HepG2 (cell line): ENCODE data around the gene EGFL8. TPM values are rescaled to one million over a fixed set of nuclear protein-coding genes. Genes with fewer than 3 reads are reported as not detected.

Experiments
- ATAC-seq: fragments of 200-7000 bp; cut with Tn5 transposase; 3 replicates; pipeline ENCODE4 v1.9.1; 2020; ENCODE audit warnings: mild to moderate bottlenecking, moderate library complexity
- BruUV-seq: library from RNA; stranded (reverse); fragments of 400-500 nt; replicated peaks from 2 replicates; lab custom pipeline; 2021; lab: Mats Ljungman, UMichigan
- CTCF ChIA-PET: fragments of 300-600 bp; formaldehyde crosslinking; extraction: SDS; loops from one replicate; lab custom pipeline; 2021; ENCODE audit warnings: low total read pairs, inconsistent platforms, low intra/inter-chr PET ratio; lab: Yijun Ruan, JAX
- POLR2A ChIA-PET: fragments of 350-600 bp; sonication (Branson Sonifier 250); formaldehyde crosslinking; loops from one replicate; lab custom pipeline; 2020; ENCODE audit warnings: antibody characterized with exemption, inconsistent platforms; lab: Yijun Ruan, JAX
- DNase-seq: peaks from one replicate; pipeline ENCODE4 v3.0.0-alpha.2; 2015; ENCODE audit warnings: low spot score
- FAIRE-seq: peaks from 3 replicates; lab custom pipeline; 2011; peaks lifted over from hg19 to GRCh38; lab: Jason Lieb, UNC
- H2AFZ ChIP-seq: one replicate; pipeline ENCODE4 v1.6.1; 2011; ENCODE audit warnings: low read length, inconsistent platforms
- H3K27ac ChIP-seq: fragments of 300-600 bp; 3 replicates; pipeline ENCODE4 v1.8.0; 2011; ENCODE audit warnings: mixed run types, mild to moderate bottlenecking, mixed read lengths, low read length, inconsistent platforms; ENCODE audit not compliant: insufficient read depth; ENCODE audit errors: extremely low read length
- H3K27me3 ChIP-seq, 2 experiments: fragments of 200-600 bp in 1 of 2; 2 replicates in 1 of 2; 3 replicates in 1 of 2; pipeline versions ENCODE4 v1.6.0 to v1.8.0; 2011; ENCODE audit warnings: low read length in 2 of 2, mild to moderate bottlenecking in 2 of 2, moderate library complexity in 2 of 2, inconsistent platforms in 1 of 2; ENCODE audit not compliant: insufficient read depth in 2 of 2, control insufficient read depth in 1 of 2
- H3K36me3 ChIP-seq, 2 experiments: fragments of 200-600 bp in 1 of 2; replicated peaks in 1 of 2; 2 replicates in 1 of 2; 3 replicates in 1 of 2; pipeline versions ENCODE4 v1.5.1 to v1.8.0; 2011; ENCODE audit warnings: low read length in 2 of 2, inconsistent platforms in 1 of 2; ENCODE audit not compliant: insufficient read depth in 2 of 2, control insufficient read depth in 1 of 2
- H3K4me1 ChIP-seq: 2 replicates; pipeline ENCODE4 v1.5.1; 2012; ENCODE audit warnings: low read length, inconsistent platforms; ENCODE audit not compliant: insufficient read depth
- H3K4me2 ChIP-seq: 2 replicates; pipeline ENCODE4 v1.6.0; 2011; ENCODE audit warnings: low read depth, low read length, inconsistent platforms
- H3K4me3 ChIP-seq, 3 experiments: fragments of 200-600 bp in 1 of 3; sonication (generic), shearing (Covaris generic) in 1 of 3; replicated peaks in 1 of 3; 2 replicates each; pipeline ENCODE4 v1.5.1; 2011 to 2016; ENCODE audit warnings: low read length in 3 of 3, inconsistent platforms in 2 of 3, low read depth in 2 of 3, mild to moderate bottlenecking in 2 of 3, control low read depth in 1 of 3, mixed read lengths in 1 of 3; ENCODE audit not compliant: insufficient read depth in 1 of 3
- H3K79me2 ChIP-seq: one replicate; pipeline ENCODE4 v1.6.1; 2011; ENCODE audit warnings: low read length, inconsistent platforms; ENCODE audit not compliant: insufficient read depth
- H3K9ac ChIP-seq: 2 replicates; pipeline ENCODE4 v1.6.0; 2011; ENCODE audit warnings: mild to moderate bottlenecking, low read depth, low read length, inconsistent platforms; ENCODE audit not compliant: insufficient read depth
- H3K9me3 ChIP-seq: 2 replicates; pipeline ENCODE4 v1.5.1; 2012; ENCODE audit warnings: mild to moderate bottlenecking, low read length
- H4K20me1 ChIP-seq: 2 replicates; pipeline ENCODE4 v1.6.0; 2011; ENCODE audit warnings: inconsistent platforms, mild to moderate bottlenecking, low read length, moderate library complexity; ENCODE audit not compliant: insufficient read depth
- ARID5B ChIP-seq: IDR thresholded peaks from 2 replicates; pipeline ENCODE4 v1.4.0; 2020; ENCODE audit warnings: mild to moderate bottlenecking, missing genetic modification reagents
- NFRKB ChIP-seq: fragments of 450-650 bp; IDR thresholded peaks from 2 replicates; pipeline ENCODE4 v1.6.1; 2017
- PAWR ChIP-seq: sonication (generic); formaldehyde crosslinking; IDR thresholded peaks from 2 replicates; pipeline ENCODE4 v1.4.0; 2020; ENCODE audit warnings: missing genetic modification reagents, mild to moderate bottlenecking, borderline replicate concordance
- STAG1 ChIP-seq: sonication (generic); formaldehyde crosslinking; IDR thresholded peaks from 2 replicates; pipeline ENCODE4 v1.4.0; 2020; ENCODE audit warnings: missing genetic modification reagents
- TFDP1 ChIP-seq: IDR thresholded peaks from 2 replicates; pipeline ENCODE4 v1.6.1; 2016; ENCODE audit warnings: missing compliant biosample characterization, missing genetic modification reagents, borderline replicate concordance
- ZNF451 ChIP-seq: sonication (generic); formaldehyde crosslinking; IDR thresholded peaks from 2 replicates; pipeline ENCODE4 v1.5.0; 2020; ENCODE audit warnings: mild to moderate bottlenecking, missing genetic modification reagents
- ZNF652 ChIP-seq: IDR thresholded peaks from 2 replicates; pipeline ENCODE4 v1.6.1; 2016; ENCODE audit warnings: low read depth, borderline replicate concordance
- ZNF776 ChIP-seq: sonication (generic); formaldehyde crosslinking; IDR thresholded peaks from 2 replicates; pipeline ENCODE4 v1.4.0; 2020; ENCODE audit warnings: mild to moderate bottlenecking, missing genetic modification reagents
- WGBS: methylation state at CpG from one replicate; pipeline ENCODE4 v1.1.6; 2017; ENCODE audit warnings: low lambda C conversion rate; 5-methylcytosine and 5-hydroxymethylcytosine counted together
- in situ Hi-C: cut with HindIII; loops from 2 replicates; pipeline ENCODE4 v1.10.0; 2017; ENCODE audit warnings: low pct_unique_long_range_greater_than_20kb; ENCODE audit not compliant: extremely low pct_ligation_motif_present
- intact Hi-C: fragments of 100-400 bp; cut with micrococcal nuclease; formaldehyde crosslinking; loops from one replicate; pipeline ENCODE4 v1.10.0; 2022; ENCODE audit not compliant: unreplicated experiment
- polyA plus RNA-seq, 8 experiments: library from polyadenylated mRNA; depleted of rRNA in 3 of 8; stranded (reverse) in 7 of 8; unstranded in 1 of 8; fragments of >200 nt; fragmentation: Illumina TruSeq in 4 of 8; extraction: Trizol in 4 of 8; gene quantifications; 2 replicates each; pipeline versions ENCODE4 v1.2.1 to v1.2.3, GENCODE V29; 2011 to 2016; ENCODE audit warnings: low read depth in 4 of 8, missing spikeins in 1 of 8, mixed read lengths in 1 of 8; ENCODE audit not compliant: insufficient read depth in 1 of 8
- total RNA-seq, 5 experiments: library from RNA; depleted of rRNA; stranded (reverse); fragments of >200 nt; fragmentation: Illumina TruSeq; extraction: Trizol; gene quantifications; 2 replicates each; pipeline ENCODE4 v1.2.3, GENCODE V29; 2016; ENCODE audit warnings: low read depth in 1 of 5
- TF ChIP-seq, protein P1 (sequence below): sonication (generic); formaldehyde crosslinking; IDR thresholded peaks from 2 replicates; pipeline ENCODE4 v1.5.0; 2020; ENCODE audit warnings: mild to moderate bottlenecking, missing genetic modification reagents, moderate library complexity

The EGFL8 gene
- total and polyA plus RNA-seq, 2 of the 13 experiments (the other 11 are each of a cell fraction or from before 2014, with no cell fraction given) = 10.0 to 11.5 TPM

GRCh38 chr6:32147401-32148132 is 16.8 kb upstream of the EGFL8 start:
- ChIA-PET CTCF (no interaction called here), POLR2A (no interaction called here)
- Histone ChIP-seq H3K79me2 (no peaks in the 10 kb centered on the region), H2AFZ (no peak overlapping the region), H3K4me1 (peaks cover 13% of the 10 kb centered on the region), H3K27ac (no peak overlapping the region), H3K4me2 (no peak overlapping the region), H3K9me3 (no peaks in the 10 kb centered on the region), H3K9ac (no peak overlapping the region), H3K27me3 (peaks cover 0 to 5% of the 10 kb centered on the region in 2 experiments; a peak in 1 of 5 replicates), H3K4me3 (no peak overlapping the region), H3K36me3 (no peaks in the 10 kb centered on the region), H4K20me1 (no peaks in the 10 kb centered on the region)
- intact Hi-C loops = no loop called here
- in situ Hi-C loops = no loop called here
- no TSS peak for BruUV-seq
- DNase-seq = no peak
- TF ChIP-seq STAG1 (peak; percentile 16; the same call in 1 of the 2 replicates), ZNF451 (CRISPR knock-in tag) (no peak)
- TF ChIP-seq, protein P1, sequence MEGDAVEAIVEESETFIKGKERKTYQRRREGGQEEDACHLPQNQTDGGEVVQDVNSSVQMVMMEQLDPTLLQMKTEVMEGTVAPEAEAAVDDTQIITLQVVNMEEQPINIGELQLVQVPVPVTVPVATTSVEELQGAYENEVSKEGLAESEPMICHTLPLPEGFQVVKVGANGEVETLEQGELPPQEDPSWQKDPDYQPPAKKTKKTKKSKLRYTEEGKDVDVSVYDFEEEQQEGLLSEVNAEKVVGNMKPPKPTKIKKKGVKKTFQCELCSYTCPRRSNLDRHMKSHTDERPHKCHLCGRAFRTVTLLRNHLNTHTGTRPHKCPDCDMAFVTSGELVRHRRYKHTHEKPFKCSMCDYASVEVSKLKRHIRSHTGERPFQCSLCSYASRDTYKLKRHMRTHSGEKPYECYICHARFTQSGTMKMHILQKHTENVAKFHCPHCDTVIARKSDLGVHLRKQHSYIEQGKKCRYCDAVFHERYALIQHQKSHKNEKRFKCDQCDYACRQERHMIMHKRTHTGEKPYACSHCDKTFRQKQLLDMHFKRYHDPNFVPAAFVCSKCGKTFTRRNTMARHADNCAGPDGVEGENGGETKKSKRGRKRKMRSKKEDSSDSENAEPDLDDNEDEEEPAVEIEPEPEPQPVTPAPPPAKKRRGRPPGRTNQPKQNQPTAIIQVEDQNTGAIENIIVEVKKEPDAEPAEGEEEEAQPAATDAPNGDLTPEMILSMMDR (CRISPR knock-in tag) = peak; percentile 35; the same call in 1 of the 2 replicates
- WGBS = 80% methylated on average over 4 of the region's 4 CpGs
- ATAC-seq = peak; percentile 15; the same call in 2 of the 3 replicates
- no peak for FAIRE-seq

- Histone ChIP-seq H3K9me3 (no peaks in the 10 kb centered on the region), H3K4me1 (peaks cover 20% of the 10 kb centered on the region), H3K36me3 (no peaks in the 10 kb centered on the region), H4K20me1 (no peaks in the 10 kb centered on the region), H3K27me3 (peaks cover 0 to 5% of the 10 kb centered on the region in 2 experiments; a peak in 2 of 5 replicates), H2AFZ (no peak overlapping the region), H3K9ac (no peak overlapping the region), H3K4me3 (no peak overlapping the region), H3K79me2 (no peaks in the 10 kb centered on the region), H3K27ac (no peak overlapping the region), H3K4me2 (no peak overlapping the region)
- FAIRE-seq (no peak), ATAC-seq (no peak), DNase-seq (no peak)
- intact Hi-C loops (no loop called here), in situ Hi-C loops (no loop called here)
- ChIA-PET POLR2A (no interaction called here), CTCF (no interaction called here)
- BruUV-seq = no TSS peak
- 87% methylated on average over 39 of the region's 39 CpGs for WGBS
- TF ChIP-seq ZNF776 (CRISPR knock-in tag) = no peak
- TF ChIP-seq PAWR = no peak
- no peak for TF ChIP-seq NFRKB
- TF ChIP-seq ARID5B (CRISPR knock-in tag) = no peak
- no peak for TF ChIP-seq TFDP1
- no peak for TF ChIP-seq ZNF652 (CRISPR knock-in tag)
These were observed 15.9 kb upstream of the EGFL8 start for GRCh38 chr6:32148289-32149091.
